GM12878 (cell line): Measurements from ENCODE around the gene DMKN. TPM values are rescaled to one million over a fixed set of nuclear protein-coding genes. Genes with fewer than 3 reads are reported as not detected.

Source experiments
- ATF3 ChIP-seq: IDR thresholded peaks from 2 replicates; pipeline ENCODE4 v1.6.1; 2011; ENCODE audit warnings: low read depth, mild to moderate bottlenecking, low read length, moderate library complexity, borderline replicate concordance; ENCODE audit errors: extremely low read depth
- BMI1 ChIP-seq: fragments of 450-650 bp; IDR thresholded peaks from 2 replicates; pipeline ENCODE4 v1.6.1; 2016; ENCODE audit warnings: mild to moderate bottlenecking, moderate library complexity, borderline replicate concordance
- CREM ChIP-seq: IDR thresholded peaks from 2 replicates; pipeline ENCODE4 v1.6.1; 2014; ENCODE audit warnings: antibody characterized with exemption, low read depth
- CUX1 ChIP-seq: IDR thresholded peaks from 2 replicates; pipeline ENCODE4 v1.6.1; 2012; ENCODE audit warnings: improper control_type of control experiment, low read depth, low read length; ENCODE audit not compliant: insufficient replicate concordance
- FOXM1 ChIP-seq: IDR thresholded peaks from 2 replicates; pipeline ENCODE4 v1.6.1; 2012; ENCODE audit warnings: low read depth, mild to moderate bottlenecking, inconsistent platforms, low read length, moderate library complexity
- HDAC6 ChIP-seq: fragments of 200-600 bp; sonication (generic); IDR thresholded peaks from one replicate; pipeline ENCODE4 v1.8.0; 2017; ENCODE audit warnings: antibody characterized with exemption; ENCODE audit not compliant: unreplicated experiment
- IKZF1 ChIP-seq: fragments of 450-650 bp; conservative IDR thresholded peaks from 2 replicates; pipeline ENCODE4 v1.6.1; 2017; ENCODE audit warnings: antibody characterized with exemption, mild to moderate bottlenecking
- LARP7 ChIP-seq: fragments of 450-650 bp; IDR thresholded peaks from 2 replicates; pipeline ENCODE4 v1.6.1; 2017; ENCODE audit warnings: mild to moderate bottlenecking
- MTA2 ChIP-seq: fragments of 450-650 bp; IDR thresholded peaks from 2 replicates; pipeline ENCODE4 v1.6.1; 2016; ENCODE audit warnings: low read depth, mild to moderate bottlenecking, moderate library complexity
- NFXL1 ChIP-seq: fragments of 450-650 bp; IDR thresholded peaks from 2 replicates; pipeline ENCODE4 v1.6.1; 2017; ENCODE audit warnings: antibody characterized with exemption, mild to moderate bottlenecking, borderline replicate concordance
- PBX3 ChIP-seq: IDR thresholded peaks from 2 replicates; pipeline ENCODE4 v1.6.1; 2011; ENCODE audit warnings: mild to moderate bottlenecking, low read depth, low read length, moderate library complexity; ENCODE audit not compliant: insufficient replicate concordance
- POU2F2 ChIP-seq: IDR thresholded peaks from 3 replicates; pipeline ENCODE4 v1.6.1; 2011; ENCODE audit warnings: low read depth, mild to moderate bottlenecking, low read length, borderline replicate concordance
- SMC3 ChIP-seq: IDR thresholded peaks from 2 replicates; pipeline ENCODE4 v1.6.1; 2011; ENCODE audit warnings: low read length, improper control_type of control experiment, borderline replicate concordance
- SP1 ChIP-seq: IDR thresholded peaks from one replicate; pipeline ENCODE4 v1.6.1; 2011; ENCODE audit warnings: low read depth, low read length
- TARDBP ChIP-seq: IDR thresholded peaks from 2 replicates; pipeline ENCODE4 v1.6.1; 2016; ENCODE audit warnings: borderline replicate concordance
- TCF7 ChIP-seq: IDR thresholded peaks from 2 replicates; pipeline ENCODE4 v1.6.1; 2014; ENCODE audit warnings: antibody characterized with exemption, borderline replicate concordance
- WRNIP1 ChIP-seq: IDR thresholded peaks from 2 replicates; pipeline ENCODE4 v1.6.1; 2011; ENCODE audit warnings: low read depth, low read length, improper control_type of control experiment, borderline replicate concordance
- polyA plus RNA-seq, 11 experiments: library from polyadenylated mRNA; depleted of rRNA in 4 of 11; unstranded in 6 of 11; stranded (reverse) in 5 of 11; fragments of >200 nt; fragmentation: Nextera tagmentation in 4 of 11; fragmentation: Illumina TruSeq in 1 of 11; extraction: Ambion mirVana in 4 of 11; extraction: Trizol in 1 of 11; gene quantifications; 1 replicate in 1 of 11; 2 replicates in 10 of 11; pipeline versions ENCODE4 v1.2.1 to v1.2.3, GENCODE V29; 2011 to 2016; ENCODE audit warnings: inconsistent platforms in 2 of 11, missing spikeins in 2 of 11, low read depth in 1 of 11
- total RNA-seq, 4 experiments: library from RNA; depleted of rRNA in 3 of 4; stranded (reverse); fragments of >200 nt in 3 of 4; fragmentation: Illumina TruSeq in 1 of 4; extraction: Trizol in 1 of 4; gene quantifications; 2 replicates each; pipeline versions ENCODE4 v1.2.1 to v1.2.3, GENCODE V29; 2013 to 2021
- TF ChIP-seq, protein P1 (sequence below): fragments of 450-650 bp; formaldehyde crosslinking; IDR thresholded peaks from 2 replicates; pipeline ENCODE4 v1.5.0; 2022; ENCODE audit warnings: mild to moderate bottlenecking, missing genetic modification characterization

Gene DMKN
- total and polyA plus RNA-seq, 10 of the 15 experiments (the other 5 are each of a cell fraction or from before 2014, with no cell fraction given): 36.4 to 114 (median 58.6) TPM

DNA sequence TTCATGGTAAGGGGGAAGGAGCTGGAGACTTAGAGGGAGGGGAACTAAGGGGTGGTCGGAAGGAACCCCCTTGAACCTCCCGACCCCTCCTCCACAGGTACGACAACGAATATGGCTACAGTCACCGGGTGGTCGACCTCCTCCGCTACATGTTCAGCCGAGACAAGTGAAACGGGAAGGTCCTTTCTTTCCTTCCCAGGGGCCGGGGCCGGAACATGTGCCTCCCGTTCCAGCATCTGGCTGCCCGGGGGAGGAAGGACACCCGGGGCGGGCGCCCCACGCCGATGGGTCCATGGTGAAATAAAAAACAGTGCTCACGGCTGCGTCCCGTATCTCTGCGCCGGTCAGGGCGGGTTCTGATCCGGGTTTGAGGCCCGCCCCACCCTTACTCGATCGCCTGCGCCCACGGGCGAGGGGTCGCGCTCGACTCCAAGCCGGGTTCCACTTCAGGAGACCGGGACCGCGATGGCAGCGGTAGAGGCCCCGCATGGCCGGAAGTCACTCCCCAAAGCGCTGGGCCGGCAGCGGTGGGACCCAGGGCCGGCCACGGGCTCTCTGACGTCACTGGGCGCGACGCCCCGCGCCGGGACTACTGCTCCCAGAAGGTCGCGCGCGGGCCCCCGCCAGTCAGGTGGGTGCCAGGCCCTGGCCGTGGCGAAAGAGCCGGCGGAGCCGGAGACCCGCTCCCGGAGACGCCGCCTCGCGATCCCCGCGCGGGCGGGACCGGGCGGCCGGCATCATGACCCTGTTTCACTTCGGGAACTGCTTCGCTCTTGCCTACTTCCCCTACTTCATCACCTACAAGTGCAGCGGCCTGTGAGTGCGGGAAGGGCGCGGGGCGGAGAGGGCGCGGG, 31.8 kb upstream of the DMKN start, which contains the start of gene TMEM147 (continued):
- TF ChIP-seq, protein P1, sequence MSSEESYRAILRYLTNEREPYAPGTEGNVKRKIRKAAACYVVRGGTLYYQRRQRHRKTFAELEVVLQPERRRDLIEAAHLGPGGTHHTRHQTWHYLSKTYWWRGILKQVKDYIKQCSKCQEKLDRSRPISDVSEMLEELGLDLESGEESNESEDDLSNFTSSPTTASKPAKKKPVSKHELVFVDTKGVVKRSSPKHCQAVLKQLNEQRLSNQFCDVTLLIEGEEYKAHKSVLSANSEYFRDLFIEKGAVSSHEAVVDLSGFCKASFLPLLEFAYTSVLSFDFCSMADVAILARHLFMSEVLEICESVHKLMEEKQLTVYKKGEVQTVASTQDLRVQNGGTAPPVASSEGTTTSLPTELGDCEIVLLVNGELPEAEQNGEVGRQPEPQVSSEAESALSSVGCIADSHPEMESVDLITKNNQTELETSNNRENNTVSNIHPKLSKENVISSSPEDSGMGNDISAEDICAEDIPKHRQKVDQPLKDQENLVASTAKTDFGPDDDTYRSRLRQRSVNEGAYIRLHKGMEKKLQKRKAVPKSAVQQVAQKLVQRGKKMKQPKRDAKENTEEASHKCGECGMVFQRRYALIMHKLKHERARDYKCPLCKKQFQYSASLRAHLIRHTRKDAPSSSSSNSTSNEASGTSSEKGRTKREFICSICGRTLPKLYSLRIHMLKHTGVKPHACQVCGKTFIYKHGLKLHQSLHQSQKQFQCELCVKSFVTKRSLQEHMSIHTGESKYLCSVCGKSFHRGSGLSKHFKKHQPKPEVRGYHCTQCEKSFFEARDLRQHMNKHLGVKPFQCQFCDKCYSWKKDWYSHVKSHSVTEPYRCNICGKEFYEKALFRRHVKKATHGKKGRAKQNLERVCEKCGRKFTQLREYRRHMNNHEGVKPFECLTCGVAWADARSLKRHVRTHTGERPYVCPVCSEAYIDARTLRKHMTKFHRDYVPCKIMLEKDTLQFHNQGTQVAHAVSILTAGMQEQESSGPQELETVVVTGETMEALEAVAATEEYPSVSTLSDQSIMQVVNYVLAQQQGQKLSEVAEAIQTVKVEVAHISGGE (CRISPR knock-in tag): no peak
- TF ChIP-seq ATF3 (peak; percentile 95), BMI1 (no peak), SMC3 (no peak), SP1 (peak; percentile 58), PBX3 (peak; percentile 55), NFXL1 (no peak), TCF7 (no peak), POU2F2 (peak; percentile 46; the same call in 2 of the 3 replicates), HDAC6 (no peak), CUX1 (no peak), WRNIP1 (no peak), LARP7 (peak; percentile 83), IKZF1 (peak; percentile 98), TARDBP (peak; percentile 89), MTA2 (no peak), FOXM1 (no peak), CREM (peak; percentile 99)
